Motor neuron (in vitro differentiated cells): ENCODE measurements around the gene ISG15. TPM values are rescaled to one million over a fixed set of nuclear protein-coding genes. Genes with fewer than 3 reads are reported as not detected.
"Not testable (repeated sequence)": the region's sequence is repeated elsewhere in the genome, so short reads cannot be mapped to it uniquely, and the experiment has no call there.

ENCODE experiments used
- ATAC-seq, 8 experiments: fragments of 200-7000 bp; cut with Tn5 transposase; replicated peaks in 6 of 8; 2 replicates each; pipeline ENCODE4 v1.8.0; 2021; ENCODE audit warnings: mild to moderate bottlenecking in 8 of 8, moderate library complexity in 8 of 8
- H3K27ac ChIP-seq, 2 donors: fragments of 250-450 bp; sonication (Bioruptor Pico); 2 replicates each; pipeline ENCODE4 v1.9.0; 2021; ENCODE audit warnings: antibody characterized with exemption in 2 of 2, mild to moderate bottlenecking in 2 of 2, moderate library complexity in 1 of 2
- H3K4me1 ChIP-seq, 2 donors: fragments of 250-450 bp; sonication (Bioruptor Pico); replicated peaks in 1 of 2; 2 replicates each; pipeline ENCODE4 v1.6.1; 2021; ENCODE audit warnings: antibody characterized with exemption in 2 of 2, mild to moderate bottlenecking in 2 of 2, moderate library complexity in 1 of 2
- H3K4me3 ChIP-seq, 5 donors: fragments of 250-450 bp; sonication (Bioruptor Pico); 2 replicates each; pipeline ENCODE4 v1.9.0; 2021; ENCODE audit warnings: antibody characterized with exemption in 5 of 5, mild to moderate bottlenecking in 5 of 5, moderate library complexity in 4 of 5
- WGBS, 10 experiments: fragments of 450-650 bp; shearing (Covaris generic); methylation state at CpG; one replicate each; pipeline ENCODE4 v1.0.0; 2022; 5-methylcytosine and 5-hydroxymethylcytosine counted together
- in situ Hi-C, 9 experiments: fragments of 400-800 bp; cut with MboI; loops; one replicate each; pipeline ENCODE4 v1.15.0; 2021; ENCODE audit warnings: low sequenced_read_pairs in 9 of 9, low pct_unique_long_range_greater_than_20kb in 2 of 9; ENCODE audit not compliant: unreplicated experiment in 9 of 9
- total RNA-seq, 8 experiments: library from RNA; unstranded; fragments of 300-600 nt; gene quantifications; 2 replicates each; pipeline versions ENCODE4 v1.2.3 to v1.2.4, GENCODE V29; 2022

The ISG15 gene
- total RNA-seq, 8 experiments from 2014 or later: 18.6 to 398 (median 26.2) TPM

DNA sequence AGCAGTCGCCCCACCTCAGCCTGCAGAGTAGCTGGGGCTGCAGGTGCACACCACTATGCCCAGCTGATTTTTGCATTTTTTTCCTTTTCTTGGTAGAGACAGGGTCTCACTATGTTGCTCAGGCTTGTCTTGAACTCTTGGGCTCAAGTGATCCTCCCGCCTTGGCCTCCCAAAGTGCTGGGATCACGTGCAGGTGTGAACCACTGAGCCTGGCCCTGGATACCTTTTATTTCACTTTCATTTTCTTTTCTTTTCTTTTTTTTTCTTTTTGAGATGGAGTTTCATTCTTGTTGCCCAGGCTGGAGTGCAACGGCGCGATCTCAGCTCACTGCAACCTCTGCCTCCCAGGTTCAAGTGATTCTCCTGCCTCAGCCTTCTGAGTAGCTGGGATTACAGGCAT, 22.0 kb upstream of the ISG15 start:
- ATAC-seq, H3K4me3 ChIP-seq, H3K27ac ChIP-seq, in situ Hi-C loops: not testable (repeated sequence)
- 81 to 100% (median 88%) methylated on average over 1 to 6 of the region's 6 CpGs; no CpG with 5 or more reads in 1 of the 10 experiments for WGBS, 10 experiments
- H3K4me1 ChIP-seq: peaks cover 6 to 12% of the 10 kb centered on the region in 2 donors

GRCh38 chr1:991895-992294, 21.4 kb upstream of the ISG15 start:
- H3K4me1 ChIP-seq: peaks cover 6 to 14% of the 10 kb centered on the region in 2 donors
- H3K27ac ChIP-seq: no peak overlapping the region
- no peak overlapping the region for H3K4me3 ChIP-seq
- in situ Hi-C loops: no loop called here
- WGBS, 10 experiments: 71 to 97% (median 92%) methylated on average over 3 to 10 of the region's 10 CpGs
- no peak for ATAC-seq

DNA sequence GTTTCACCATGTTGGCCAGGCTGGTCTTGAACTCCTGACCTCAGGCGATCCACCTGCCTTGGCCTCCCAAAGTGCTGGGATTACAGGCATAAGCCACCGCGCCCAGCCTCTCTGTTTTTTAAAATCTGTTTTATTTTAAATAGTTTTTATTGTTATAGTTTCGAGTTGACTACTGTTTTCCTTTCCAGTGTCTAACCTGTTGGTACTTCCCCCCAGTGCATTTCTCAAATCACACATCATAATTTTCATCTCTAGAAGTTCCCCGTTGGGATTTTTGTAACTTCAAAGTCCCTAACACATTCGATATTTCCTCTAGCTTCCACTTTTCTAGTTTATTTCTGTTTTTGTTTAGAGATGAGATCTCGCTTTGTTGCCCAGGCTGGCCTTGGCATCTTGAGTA, 20.9 kb upstream of the ISG15 start:
- peaks cover 11 to 19% of the 10 kb centered on the region in 2 donors for H3K4me1 ChIP-seq
- in situ Hi-C loops: no loop called here
- ATAC-seq: no peak
- WGBS, 10 experiments: 67 to 100% (median 89%) methylated on average over 1 to 7 of the region's 7 CpGs
- no peak overlapping the region for H3K27ac ChIP-seq
- no peak overlapping the region for H3K4me3 ChIP-seq

- ATAC-seq: no peak
- 48 to 72% (median 54%) methylated on average over 7 to 11 of the region's 15 CpGs; no CpG with 5 or more reads in 7 of the 10 experiments for whole genome bisulfite sequencing, 10 experiments
- H3K27ac ChIP-seq: no peak overlapping the region
- in situ Hi-C loops: no loop called here
- H3K4me1 ChIP-seq: peaks cover 20 to 30% of the 10 kb centered on the region in 2 donors
- no peak overlapping the region for H3K4me3 ChIP-seq
These were observed 19.8 kb upstream of the ISG15 start for GRCh38 chr1:993379-993995.

GRCh38 chr1:994546-994945, 18.8 kb upstream of the ISG15 start:
- H3K4me3 ChIP-seq, H3K27ac ChIP-seq, in situ Hi-C loops, ATAC-seq: not testable (repeated sequence)
- 71 to 93% (median 78%) methylated on average over 1 to 6 of the region's 6 CpGs; no CpG with 5 or more reads in 4 of the 10 experiments for WGBS, 10 experiments
- H3K4me1 ChIP-seq: peaks cover 20 to 30% of the 10 kb centered on the region in 2 donors

GRCh38 chr1:995665-996633, 17.3 kb upstream of the ISG15 start:
- 17 to 57% (median 42%) methylated on average over 2 to 4 of the region's 30 CpGs; no CpG with 5 or more reads in 7 of the 10 experiments for WGBS, 10 experiments
- H3K4me1 ChIP-seq: peaks cover 20 to 30% of the 10 kb centered on the region in 2 donors
- H3K4me3 ChIP-seq: no peak overlapping the region
- in situ Hi-C loops: no loop called here
- peak overlapping the region in 1 of 2 donors; percentile 2 for H3K27ac ChIP-seq
- no peak for ATAC-seq

GRCh38 chr1:996851-997712, 16.2 kb upstream of the ISG15 start:
- ATAC-seq: no peak
- WGBS, 10 experiments: 49 to 90% (median 60%) methylated on average over 2 to 3 of the region's 24 CpGs; no CpG with 5 or more reads in 5 of the 10 experiments
- H3K27ac ChIP-seq: peak overlapping the region in 1 of 2 donors; percentile 96
- H3K4me1 ChIP-seq: peaks cover 20 to 31% of the 10 kb centered on the region in 2 donors
- in situ Hi-C loops: no loop called here
- peak overlapping the region in 4 of 5 donors; percentile 54 to 99 (median 61) for H3K4me3 ChIP-seq

DNA sequence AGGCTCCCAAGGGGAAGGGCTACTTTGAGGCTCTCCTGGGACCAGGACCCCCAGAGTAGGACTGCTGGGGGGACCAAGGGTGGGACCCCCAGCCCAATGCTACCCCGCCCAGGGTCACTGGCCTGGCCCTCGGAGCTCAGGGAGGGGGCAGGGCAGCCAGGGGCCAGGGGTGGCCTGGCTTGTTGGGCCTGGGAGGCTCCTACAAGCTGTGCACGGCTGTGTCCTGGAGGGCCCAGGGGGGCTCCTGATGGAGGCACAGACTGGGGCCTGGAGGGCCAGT, 15.6 kb upstream of the ISG15 start:
- ATAC-seq: no peak
- no CpG with 5 or more reads among the region's 3 CpGs for WGBS, 10 experiments
- Histone ChIP-seq H3K4me3 (peak overlapping the region; percentile 52 to 99 (median 55)), H3K4me1 (peaks cover 20 to 33% of the 10 kb centered on the region in 2 donors), H3K27ac (peak overlapping the region in 1 of 2 donors; percentile 96)
- in situ Hi-C loops: no loop called here

DNA sequence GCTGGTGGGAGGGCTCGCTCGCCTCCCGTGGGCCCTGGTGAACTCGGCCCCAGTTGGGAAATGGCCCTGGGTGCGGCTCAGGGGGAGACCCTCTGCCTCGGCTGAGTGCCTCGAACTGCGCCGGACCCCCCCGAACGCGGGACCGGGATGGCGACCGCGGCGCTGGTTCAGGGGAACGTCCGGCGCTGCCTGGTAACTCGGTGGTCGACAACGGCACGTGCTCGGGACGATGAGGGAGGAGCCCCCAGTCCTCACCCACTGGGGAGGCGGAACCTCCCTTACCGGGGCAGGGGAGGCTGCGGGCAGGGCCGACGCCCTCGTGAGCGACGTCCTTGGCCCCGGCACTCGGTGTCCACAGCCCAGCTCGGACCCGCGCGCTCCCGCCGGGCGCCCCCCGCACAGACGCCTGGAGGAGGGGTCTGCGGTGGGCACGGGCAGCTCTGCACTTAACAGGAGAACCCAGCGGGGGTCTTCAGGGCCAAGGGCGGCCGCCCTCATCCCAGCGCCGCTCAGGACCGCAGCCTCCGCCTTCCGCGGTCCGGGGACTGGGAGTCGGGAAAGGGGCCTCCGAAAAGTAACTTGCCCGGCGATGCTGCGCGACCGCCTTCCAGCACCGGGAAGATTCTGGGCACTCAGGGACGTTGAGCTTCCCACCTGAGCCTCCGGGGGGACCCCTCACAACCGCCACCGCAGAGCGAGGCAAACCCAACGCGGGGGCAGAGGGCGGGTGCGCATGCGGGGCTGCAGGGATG, 15.1 kb upstream of the ISG15 start:
- in situ Hi-C loops: no loop called here
- peak in 5 of 8 experiments; percentile 0 to 26 (median 17) for ATAC-seq
- Histone ChIP-seq H3K27ac (peak overlapping the region; percentile 96 to 98), H3K4me1 (peaks cover 20 to 33% of the 10 kb centered on the region in 2 donors), H3K4me3 (peak overlapping the region; percentile 52 to 99 (median 55))
- 6 to 15% methylated on average over 4 to 23 of the region's 75 CpGs; no CpG with 5 or more reads in 8 of the 10 experiments for WGBS, 10 experiments

- Histone ChIP-seq H3K4me3 (peak overlapping the region; percentile 52 to 99 (median 55)), H3K27ac (peak overlapping the region; percentile 96 to 98), H3K4me1 (peaks cover 20 to 33% of the 10 kb centered on the region in 2 donors)
- 0 to 20% methylated on average over 1 to 2 of the region's 27 CpGs; no CpG with 5 or more reads in 8 of the 10 experiments for WGBS, 10 experiments
- in situ Hi-C loops: no loop called here
- ATAC-seq: peak in 4 of 8 experiments; percentile 3 to 29 (median 15)
These were observed 14.6 kb upstream of the ISG15 start for GRCh38 chr1:998745-998994.

GRCh38 chr1:998995-999724, 14.1 kb upstream of the ISG15 start:
- WGBS, 10 experiments: 0 to 3% (median 1%) methylated on average over 1 to 18 of the region's 86 CpGs; no CpG with 5 or more reads in 6 of the 10 experiments
- peak overlapping the region; percentile 52 to 99 (median 55) for H3K4me3 ChIP-seq
- peak; percentile 3 to 40 (median 28) for ATAC-seq
- peaks cover 23 to 36% of the 10 kb centered on the region in 2 donors for H3K4me1 ChIP-seq
- H3K27ac ChIP-seq: peak overlapping the region; percentile 96 to 98
- in situ Hi-C loops: no loop called here
